GM12878 (cell line): Measurements from ENCODE around the gene ZNF234. TPM values are rescaled to one million over a fixed set of nuclear protein-coding genes. Genes with fewer than 3 reads are reported as not detected.

ENCODE experiments used
- ATAC-seq: fragments of 200-7000 bp; cut with Tn5 transposase; 3 replicates; pipeline ENCODE4 v1.9.1; 2020; ENCODE audit warnings: mild to moderate bottlenecking, moderate library complexity
- BruUV-seq: library from RNA; stranded (reverse); fragments of 400-500 nt; replicated peaks from 2 replicates; lab custom pipeline; 2021; lab: Mats Ljungman, UMichigan
- CTCF ChIA-PET: fragments of 300-600 bp; sonication (Branson Sonifier 250); formaldehyde crosslinking; extraction: SDS; loops from one replicate; lab custom pipeline; 2021; ENCODE audit warnings: inconsistent platforms; lab: Yijun Ruan, JAX
- POLR2A ChIA-PET: fragments of 350-600 bp; formaldehyde crosslinking; extraction: SDS; loops from one replicate; lab custom pipeline; 2021; ENCODE audit warnings: inconsistent platforms; lab: Charles Lee
- RAD21 ChIA-PET: fragments of 300-600 bp; sonication (Branson Sonifier 250); formaldehyde crosslinking; loops from one replicate; lab custom pipeline; 2023; ENCODE audit warnings: antibody characterized with exemption; ENCODE audit not compliant: unreplicated experiment; lab: Charles Lee
- SMC1A ChIA-PET: fragments of 300-600 bp; sonication (Branson Sonifier 250); formaldehyde crosslinking; loops from one replicate; lab custom pipeline; 2023; ENCODE audit not compliant: unreplicated experiment, uncharacterized antibody; lab: Charles Lee
- DNase-seq: peaks from one replicate; pipeline ENCODE4 v3.0.0-alpha.2; 2011; ENCODE audit warnings: low read depth, low spot score
- FAIRE-seq: peaks from 3 replicates; lab custom pipeline; 2011; peaks lifted over from hg19 to GRCh38; lab: Jason Lieb, UNC
- H2AFZ ChIP-seq: 2 replicates; pipeline ENCODE4 v1.6.0; 2011; ENCODE audit warnings: low read depth, low read length, control low read depth; ENCODE audit not compliant: control insufficient read depth
- H3K27ac ChIP-seq: 2 replicates; pipeline ENCODE4 v1.5.1; 2011; ENCODE audit warnings: control low read depth; ENCODE audit not compliant: control insufficient read depth, insufficient read depth
- H3K27me3 ChIP-seq, 2 experiments: replicated peaks in 1 of 2; 2 replicates each; pipeline versions ENCODE4 v1.6.0 to v1.6.1; 2011; ENCODE audit warnings: low read length in 1 of 2; ENCODE audit not compliant: control insufficient read depth in 2 of 2, insufficient read depth in 2 of 2
- H3K36me3 ChIP-seq, 2 experiments: 2 replicates each; pipeline ENCODE4 v1.5.1; 2011; ENCODE audit warnings: low read length in 1 of 2; ENCODE audit not compliant: control insufficient read depth in 2 of 2, insufficient read depth in 2 of 2
- H3K4me1 ChIP-seq: 2 replicates; pipeline ENCODE4 v1.6.1; 2011; ENCODE audit warnings: mild to moderate bottlenecking, low read length, moderate library complexity, mixed read lengths; ENCODE audit not compliant: control insufficient read depth, insufficient read depth
- H3K4me2 ChIP-seq: 2 replicates; pipeline ENCODE4 v1.6.0; 2011; ENCODE audit warnings: control low read depth; ENCODE audit not compliant: control insufficient read depth, insufficient read depth
- H3K4me3 ChIP-seq: fragments of 200-600 bp; sonication (generic); 2 replicates; pipeline ENCODE4 v1.5.1; 2016
- H3K79me2 ChIP-seq: 2 replicates; pipeline ENCODE4 v1.6.0; 2011; ENCODE audit warnings: low read length; ENCODE audit not compliant: control insufficient read depth, insufficient read depth
- H3K9ac ChIP-seq: 2 replicates; pipeline ENCODE4 v1.8.0; 2011; ENCODE audit warnings: low read length, control low read depth, mixed read lengths; ENCODE audit not compliant: control insufficient read depth, insufficient read depth
- H3K9me3 ChIP-seq: replicated peaks from 3 replicates; pipeline ENCODE4 v1.5.1; 2011; ENCODE audit warnings: mild to moderate bottlenecking, low read length; ENCODE audit not compliant: control insufficient read depth, insufficient read depth
- H4K20me1 ChIP-seq: 2 replicates; pipeline ENCODE4 v1.6.0; 2011; ENCODE audit not compliant: control insufficient read depth, insufficient read depth
- BCL11A ChIP-seq: IDR thresholded peaks from 2 replicates; pipeline ENCODE4 v1.6.1; 2011; ENCODE audit warnings: low read depth, low read length
- BMI1 ChIP-seq: fragments of 450-650 bp; IDR thresholded peaks from 2 replicates; pipeline ENCODE4 v1.6.1; 2016; ENCODE audit warnings: mild to moderate bottlenecking, moderate library complexity, borderline replicate concordance
- CEBPB ChIP-seq, 2 experiments: fragments of 150-350 bp in 1 of 2; IDR thresholded peaks; 2 replicates each; pipeline ENCODE4 v1.6.1; 2012 to 2014; ENCODE audit warnings: low read depth in 2 of 2, low read length in 2 of 2, borderline replicate concordance in 1 of 2, inconsistent platforms in 1 of 2
- CHD4 ChIP-seq: fragments of 200-600 bp; sonication (generic); IDR thresholded peaks from 2 replicates; pipeline ENCODE4 v1.6.1; 2016; ENCODE audit warnings: mild to moderate bottlenecking
- FOS ChIP-seq: IDR thresholded peaks from 3 replicates; pipeline ENCODE4 v1.6.1; 2011; ENCODE audit warnings: borderline replicate concordance; ENCODE audit not compliant: insufficient read length; ENCODE audit errors: extremely low read depth
- NBN ChIP-seq: fragments of 450-650 bp; IDR thresholded peaks from 2 replicates; pipeline ENCODE4 v1.6.1; 2016
- SMARCA5 ChIP-seq: fragments of 450-650 bp; IDR thresholded peaks from 2 replicates; pipeline ENCODE4 v1.6.1; 2017; ENCODE audit warnings: mild to moderate bottlenecking
- SP1 ChIP-seq: IDR thresholded peaks from one replicate; pipeline ENCODE4 v1.6.1; 2011; ENCODE audit warnings: low read depth, low read length
- SUPT20H ChIP-seq: IDR thresholded peaks from 2 replicates; pipeline ENCODE4 v1.6.1; 2011; ENCODE audit warnings: low read depth, mild to moderate bottlenecking, low read length, moderate library complexity, borderline replicate concordance; ENCODE audit not compliant: control insufficient read depth
- ZNF217 ChIP-seq: fragments of 450-650 bp; IDR thresholded peaks from 2 replicates; pipeline ENCODE4 v1.6.1; 2017; ENCODE audit warnings: antibody characterized with exemption, mild to moderate bottlenecking
- ZNF274 ChIP-seq: IDR thresholded peaks from one replicate; pipeline ENCODE4 v1.8.0; 2011; ENCODE audit not compliant: insufficient read length, insufficient read depth
- WGBS: methylation state at CpG from one replicate; pipeline ENCODE4 v1.1.6; 2016; ENCODE audit warnings: low lambda C conversion rate; ENCODE audit not compliant: insufficient replicate concordance, insufficient coverage; ENCODE audit errors: missing lambda C conversion rate; 5-methylcytosine and 5-hydroxymethylcytosine counted together
- in situ Hi-C: fragments of 300-500 bp; cut with MboI; formaldehyde crosslinking; loops from 9 replicates; pipeline ENCODE4 v1.14.3; 2018; ENCODE audit warnings: mixed read lengths
- intact Hi-C: fragments of 100-400 bp; cut with micrococcal nuclease; formaldehyde crosslinking; loops from one replicate; pipeline ENCODE4 v1.14.2; 2022; ENCODE audit not compliant: unreplicated experiment
- polyA plus RNA-seq, 11 experiments: library from polyadenylated mRNA; depleted of rRNA in 4 of 11; unstranded in 6 of 11; stranded (reverse) in 5 of 11; fragments of >200 nt; fragmentation: Nextera tagmentation in 4 of 11; fragmentation: Illumina TruSeq in 1 of 11; extraction: Ambion mirVana in 4 of 11; extraction: Trizol in 1 of 11; gene quantifications; 1 replicate in 1 of 11; 2 replicates in 10 of 11; pipeline versions ENCODE4 v1.2.1 to v1.2.3, GENCODE V29; 2011 to 2016; ENCODE audit warnings: inconsistent platforms in 2 of 11, missing spikeins in 2 of 11, low read depth in 1 of 11
- total RNA-seq, 4 experiments: library from RNA; depleted of rRNA in 3 of 4; stranded (reverse); fragments of >200 nt in 3 of 4; fragmentation: Illumina TruSeq in 1 of 4; extraction: Trizol in 1 of 4; gene quantifications; 2 replicates each; pipeline versions ENCODE4 v1.2.1 to v1.2.3, GENCODE V29; 2013 to 2021
- TF ChIP-seq, protein P1 (sequence below): fragments of 450-650 bp; IDR thresholded peaks from 2 replicates; pipeline ENCODE4 v1.6.1; 2016; ENCODE audit warnings: mild to moderate bottlenecking, moderate library complexity, borderline replicate concordance
- TF ChIP-seq, protein P2 (sequence below): fragments of 450-650 bp; formaldehyde crosslinking; IDR thresholded peaks from 2 replicates; pipeline ENCODE4 v1.5.0; 2022; ENCODE audit warnings: mild to moderate bottlenecking, missing genetic modification characterization
- TF ChIP-seq, protein P3 (sequence below): fragments of 450-650 bp; formaldehyde crosslinking; IDR thresholded peaks from 2 replicates; pipeline ENCODE4 v1.4.0; 2022; ENCODE audit warnings: mild to moderate bottlenecking, moderate library complexity

ZNF234 gene
- total and polyA plus RNA-seq, 10 of the 15 experiments (the other 5 are each of a cell fraction or from before 2014, with no cell fraction given): 2.7 to 10.5 (median 5.2) TPM

DNA sequence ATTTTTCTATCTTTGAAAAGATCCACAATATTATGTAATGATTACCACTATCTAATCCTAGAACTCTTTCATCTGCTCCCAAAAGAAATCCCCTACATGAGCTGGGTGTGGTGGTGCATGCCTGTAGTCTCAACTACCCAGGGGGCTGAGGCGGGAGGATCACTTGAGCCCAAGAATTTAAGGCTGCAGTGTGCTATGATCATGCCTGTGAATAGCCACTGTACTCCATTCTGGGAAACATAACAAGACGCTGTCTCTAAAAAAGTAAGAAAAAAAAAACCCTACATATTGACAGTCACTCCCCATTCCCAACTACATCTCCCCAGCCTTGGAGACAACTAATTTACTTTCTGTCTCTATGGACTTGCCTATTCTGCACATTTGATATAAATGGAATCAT lies 22.4 kb downstream of the ZNF234 start:
- 96% methylated on average over 2 of the region's 2 CpGs for WGBS
- Histone ChIP-seq H3K9me3 (peaks cover 9% of the 10 kb centered on the region), H3K79me2 (peaks cover 11% of the 10 kb centered on the region), H2AFZ (no peak overlapping the region), H3K4me2 (no peak overlapping the region), H3K27ac (no peak overlapping the region), H3K4me1 (peaks cover 4% of the 10 kb centered on the region), H3K27me3 (no peaks in the 10 kb centered on the region), H3K36me3 (0 out of 4 replicates have a peak, but pooled peaks cover 0 to 6% of the 10 kb centered on the region in 2 experiments), H3K9ac (no peak overlapping the region), H3K4me3 (no peak overlapping the region), H4K20me1 (no peaks in the 10 kb centered on the region)
- ChIA-PET POLR2A (interaction anchor here (0.7 to 2.5 kb wide), 3 partner anchors 11 to 51 kb away, joined by 3 to 11 read pairs (median 9); no protein-coding TSS in a partner anchor), RAD21 (interaction anchor here (1.5 kb wide), 1 partner anchor 69 kb away, joined by 7 read pairs; the partner anchor contains the start of gene ZNF224), SMC1A (interaction anchor here (1.1 to 1.6 kb wide), 2 partner anchors 10 to 68 kb away, joined by 3 to 7 read pairs; no protein-coding TSS in a partner anchor), CTCF (interaction anchor here (1.2 kb wide), 1 partner anchor 354 kb away, joined by 3 read pairs; no protein-coding TSS in a partner anchor)
- ATAC-seq (no peak), DNase-seq (no peak), FAIRE-seq (no peak)
- no TSS peak for BruUV-seq
- intact Hi-C loops (loop anchor here (2.0 to 10.0 kb wide), 3 partner anchors 49 to 101 kb away; partner anchors contain the start of genes ZNF225 and ZNF227), in situ Hi-C loops (no loop called here)
- TF ChIP-seq, protein P1, sequence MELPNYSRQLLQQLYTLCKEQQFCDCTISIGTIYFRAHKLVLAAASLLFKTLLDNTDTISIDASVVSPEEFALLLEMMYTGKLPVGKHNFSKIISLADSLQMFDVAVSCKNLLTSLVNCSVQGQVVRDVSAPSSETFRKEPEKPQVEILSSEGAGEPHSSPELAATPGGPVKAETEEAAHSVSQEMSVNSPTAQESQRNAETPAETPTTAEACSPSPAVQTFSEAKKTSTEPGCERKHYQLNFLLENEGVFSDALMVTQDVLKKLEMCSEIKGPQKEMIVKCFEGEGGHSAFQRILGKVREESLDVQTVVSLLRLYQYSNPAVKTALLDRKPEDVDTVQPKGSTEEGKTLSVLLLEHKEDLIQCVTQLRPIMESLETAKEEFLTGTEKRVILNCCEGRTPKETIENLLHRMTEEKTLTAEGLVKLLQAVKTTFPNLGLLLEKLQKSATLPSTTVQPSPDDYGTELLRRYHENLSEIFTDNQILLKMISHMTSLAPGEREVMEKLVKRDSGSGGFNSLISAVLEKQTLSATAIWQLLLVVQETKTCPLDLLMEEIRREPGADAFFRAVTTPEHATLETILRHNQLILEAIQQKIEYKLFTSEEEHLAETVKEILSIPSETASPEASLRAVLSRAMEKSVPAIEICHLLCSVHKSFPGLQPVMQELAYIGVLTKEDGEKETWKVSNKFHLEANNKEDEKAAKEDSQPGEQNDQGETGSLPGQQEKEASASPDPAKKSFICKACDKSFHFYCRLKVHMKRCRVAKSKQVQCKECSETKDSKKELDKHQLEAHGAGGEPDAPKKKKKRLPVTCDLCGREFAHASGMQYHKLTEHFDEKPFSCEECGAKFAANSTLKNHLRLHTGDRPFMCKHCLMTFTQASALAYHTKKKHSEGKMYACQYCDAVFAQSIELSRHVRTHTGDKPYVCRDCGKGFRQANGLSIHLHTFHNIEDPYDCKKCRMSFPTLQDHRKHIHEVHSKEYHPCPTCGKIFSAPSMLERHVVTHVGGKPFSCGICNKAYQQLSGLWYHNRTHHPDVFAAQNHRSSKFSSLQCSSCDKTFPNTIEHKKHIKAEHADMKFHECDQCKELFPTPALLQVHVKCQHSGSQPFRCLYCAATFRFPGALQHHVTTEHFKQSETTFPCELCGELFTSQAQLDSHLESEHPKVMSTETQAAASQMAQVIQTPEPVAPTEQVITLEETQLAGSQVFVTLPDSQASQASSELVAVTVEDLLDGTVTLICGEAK: no peak
- TF ChIP-seq BCL11A (no peak), SMARCA5 (no peak), ZNF217 (no peak), BMI1 (no peak), FOS (no peak), CEBPB (IDR thresholded peaks at IDR 0.05; ENCODE audit: borderline replicate concordance in 1 of 2, low read depth in 2 of 2, low read length in 2 of 2) (no peak), NBN (no peak), SUPT20H (no peak), ZNF274 (no peak), CHD4 (no peak), SP1 (no peak)
- TF ChIP-seq, protein P2, sequence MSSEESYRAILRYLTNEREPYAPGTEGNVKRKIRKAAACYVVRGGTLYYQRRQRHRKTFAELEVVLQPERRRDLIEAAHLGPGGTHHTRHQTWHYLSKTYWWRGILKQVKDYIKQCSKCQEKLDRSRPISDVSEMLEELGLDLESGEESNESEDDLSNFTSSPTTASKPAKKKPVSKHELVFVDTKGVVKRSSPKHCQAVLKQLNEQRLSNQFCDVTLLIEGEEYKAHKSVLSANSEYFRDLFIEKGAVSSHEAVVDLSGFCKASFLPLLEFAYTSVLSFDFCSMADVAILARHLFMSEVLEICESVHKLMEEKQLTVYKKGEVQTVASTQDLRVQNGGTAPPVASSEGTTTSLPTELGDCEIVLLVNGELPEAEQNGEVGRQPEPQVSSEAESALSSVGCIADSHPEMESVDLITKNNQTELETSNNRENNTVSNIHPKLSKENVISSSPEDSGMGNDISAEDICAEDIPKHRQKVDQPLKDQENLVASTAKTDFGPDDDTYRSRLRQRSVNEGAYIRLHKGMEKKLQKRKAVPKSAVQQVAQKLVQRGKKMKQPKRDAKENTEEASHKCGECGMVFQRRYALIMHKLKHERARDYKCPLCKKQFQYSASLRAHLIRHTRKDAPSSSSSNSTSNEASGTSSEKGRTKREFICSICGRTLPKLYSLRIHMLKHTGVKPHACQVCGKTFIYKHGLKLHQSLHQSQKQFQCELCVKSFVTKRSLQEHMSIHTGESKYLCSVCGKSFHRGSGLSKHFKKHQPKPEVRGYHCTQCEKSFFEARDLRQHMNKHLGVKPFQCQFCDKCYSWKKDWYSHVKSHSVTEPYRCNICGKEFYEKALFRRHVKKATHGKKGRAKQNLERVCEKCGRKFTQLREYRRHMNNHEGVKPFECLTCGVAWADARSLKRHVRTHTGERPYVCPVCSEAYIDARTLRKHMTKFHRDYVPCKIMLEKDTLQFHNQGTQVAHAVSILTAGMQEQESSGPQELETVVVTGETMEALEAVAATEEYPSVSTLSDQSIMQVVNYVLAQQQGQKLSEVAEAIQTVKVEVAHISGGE: no peak
- TF ChIP-seq, protein P3, sequence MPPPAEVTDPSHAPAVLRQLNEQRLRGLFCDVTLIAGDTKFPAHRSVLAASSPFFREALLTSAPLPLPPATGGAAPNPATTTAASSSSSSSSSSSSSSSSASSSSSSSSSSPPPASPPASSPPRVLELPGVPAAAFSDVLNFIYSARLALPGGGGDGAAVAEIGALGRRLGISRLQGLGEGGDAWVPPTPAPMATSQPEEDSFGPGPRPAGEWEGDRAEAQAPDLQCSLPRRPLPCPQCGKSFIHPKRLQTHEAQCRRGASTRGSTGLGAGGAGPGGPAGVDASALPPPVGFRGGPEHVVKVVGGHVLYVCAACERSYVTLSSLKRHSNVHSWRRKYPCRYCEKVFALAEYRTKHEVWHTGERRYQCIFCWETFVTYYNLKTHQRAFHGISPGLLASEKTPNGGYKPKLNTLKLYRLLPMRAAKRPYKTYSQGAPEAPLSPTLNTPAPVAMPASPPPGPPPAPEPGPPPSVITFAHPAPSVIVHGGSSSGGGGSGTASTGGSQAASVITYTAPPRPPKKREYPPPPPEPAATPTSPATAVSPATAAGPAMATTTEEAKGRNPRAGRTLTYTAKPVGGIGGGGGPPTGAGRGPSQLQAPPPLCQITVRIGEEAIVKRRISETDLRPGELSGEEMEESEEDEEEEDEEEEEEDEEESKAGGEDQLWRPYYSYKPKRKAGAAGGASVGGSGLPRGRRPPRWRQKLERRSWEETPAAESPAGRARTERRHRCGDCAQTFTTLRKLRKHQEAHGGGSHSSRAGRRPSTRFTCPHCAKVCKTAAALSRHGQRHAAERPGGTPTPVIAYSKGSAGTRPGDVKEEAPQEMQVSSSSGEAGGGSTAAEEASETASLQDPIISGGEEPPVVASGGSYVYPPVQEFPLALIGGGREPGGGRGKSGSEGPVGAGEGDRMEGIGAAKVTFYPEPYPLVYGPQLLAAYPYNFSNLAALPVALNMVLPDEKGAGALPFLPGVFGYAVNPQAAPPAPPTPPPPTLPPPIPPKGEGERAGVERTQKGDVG: no peak
